MM.1S (cell line): Measurements from ENCODE around the gene ACTC1.

Experiments
- DNase-seq: peaks from one replicate; pipeline ENCODE4 v3.0.0-alpha.2; 2015
- H2AFZ ChIP-seq: fragments of 300-600 bp; sonication (generic); 2 replicates; pipeline ENCODE4 v1.6.0; 2016; ENCODE audit warnings: antibody characterized with exemption, low read length
- H3F3A ChIP-seq: fragments of 300-600 bp; sonication (generic); 2 replicates; pipeline ENCODE4 v1.6.1; 2016; ENCODE audit warnings: mild to moderate bottlenecking, antibody characterized with exemption, low read length, moderate library complexity, mixed read lengths; ENCODE audit not compliant: insufficient read depth
- H3K27ac ChIP-seq: fragments of 300-600 bp; sonication (generic); 2 replicates; pipeline ENCODE4 v1.5.1; 2016; ENCODE audit warnings: mild to moderate bottlenecking, low read length
- H3K27me3 ChIP-seq: fragments of 300-600 bp; sonication (generic); replicated peaks from 2 replicates; pipeline ENCODE4 v1.6.0; 2016; ENCODE audit warnings: low read length; ENCODE audit not compliant: insufficient read depth
- H3K36me3 ChIP-seq: fragments of 300-600 bp; sonication (generic); replicated peaks from 2 replicates; pipeline ENCODE4 v1.6.1; 2016; ENCODE audit warnings: mild to moderate bottlenecking, low read length, mixed read lengths; ENCODE audit not compliant: insufficient read depth
- H3K4me1 ChIP-seq: fragments of 300-600 bp; sonication (generic); 2 replicates; pipeline ENCODE4 v1.6.1; 2016; ENCODE audit warnings: low read length, mixed read lengths
- H3K4me2 ChIP-seq: fragments of 300-600 bp; sonication (generic); 2 replicates; pipeline ENCODE4 v1.6.0; 2016; ENCODE audit warnings: low read depth, low read length
- H3K4me3 ChIP-seq: fragments of 300-600 bp; sonication (generic); 2 replicates; pipeline ENCODE4 v1.5.1; 2016; ENCODE audit warnings: low read length, mixed read lengths
- H3K79me2 ChIP-seq: fragments of 300-600 bp; sonication (generic); 2 replicates; pipeline ENCODE4 v1.6.1; 2016; ENCODE audit warnings: mixed run types, low read length, mixed read lengths
- H3K9ac ChIP-seq: fragments of 300-600 bp; sonication (generic); 2 replicates; pipeline ENCODE4 v1.6.1; 2016; ENCODE audit warnings: low read length, mixed read lengths
- H3K9me2 ChIP-seq: fragments of 300-600 bp; sonication (generic); replicated peaks from 2 replicates; pipeline ENCODE4 v1.6.1; 2016; ENCODE audit warnings: mild to moderate bottlenecking, low read length, mixed read lengths; ENCODE audit not compliant: insufficient read depth
- H3K9me3 ChIP-seq: fragments of 300-600 bp; sonication (generic); replicated peaks from 2 replicates; pipeline ENCODE4 v1.6.1; 2016; ENCODE audit warnings: mild to moderate bottlenecking, low read length, mixed read lengths; ENCODE audit not compliant: insufficient read depth
- H4K20me1 ChIP-seq: fragments of 300-600 bp; sonication (generic); 2 replicates; pipeline ENCODE4 v1.6.1; 2016; ENCODE audit warnings: mild to moderate bottlenecking, low read length, moderate library complexity, mixed read lengths; ENCODE audit not compliant: insufficient read depth
- CTCF ChIP-seq: fragments of 300-600 bp; sonication (generic); IDR thresholded peaks from 2 replicates; pipeline ENCODE4 v1.5.1; 2016; ENCODE audit warnings: antibody characterized with exemption, low read length, mixed read lengths
- EZH2 ChIP-seq: fragments of 300-600 bp; sonication (generic); optimal IDR thresholded peaks from 2 replicates; pipeline ENCODE3; 2017; ENCODE audit warnings: low read depth, mild to moderate bottlenecking, antibody characterized with exemption, low read length, mixed read lengths
- EZH2phosphoT487 ChIP-seq: fragments of 300-600 bp; sonication (generic); IDR thresholded peaks from 2 replicates; pipeline ENCODE4 v1.6.1; 2018; ENCODE audit warnings: antibody characterized with exemption, low read length

Gene ACTC1

GRCh38 chr15:34760909-34761308, 34.4 kb downstream of the ACTC1 start:
- Histone ChIP-seq H2AFZ (no peak overlapping the region), H3K4me3 (no peak overlapping the region), H3K9me2 (no peaks in the 10 kb centered on the region), H3K27ac (no peak overlapping the region), H3K9ac (no peak overlapping the region), H3K27me3 (no peaks in the 10 kb centered on the region), H3K9me3 (no peaks in the 10 kb centered on the region), H3K36me3 (no peaks in the 10 kb centered on the region), H3F3A (no peaks in the 10 kb centered on the region), H3K4me1 (no peaks in the 10 kb centered on the region), H3K4me2 (no peak overlapping the region), H4K20me1 (no peaks in the 10 kb centered on the region), H3K79me2 (no peaks in the 10 kb centered on the region)
- TF ChIP-seq EZH2 (no peak), CTCF (no peak), EZH2phosphoT487 (no peak)
- no peak for DNase-seq

- Histone ChIP-seq H3K9ac (no peak overlapping the region), H3K27ac (no peak overlapping the region), H3K27me3 (no peaks in the 10 kb centered on the region), H3K4me3 (no peak overlapping the region), H3F3A (no peaks in the 10 kb centered on the region), H4K20me1 (no peaks in the 10 kb centered on the region), H3K4me1 (no peaks in the 10 kb centered on the region), H3K79me2 (no peaks in the 10 kb centered on the region), H3K4me2 (no peak overlapping the region), H3K36me3 (no peaks in the 10 kb centered on the region), H2AFZ (no peak overlapping the region), H3K9me3 (no peaks in the 10 kb centered on the region), H3K9me2 (no peaks in the 10 kb centered on the region)
- no peak for TF ChIP-seq EZH2phosphoT487
- no peak for TF ChIP-seq EZH2
- no peak for TF ChIP-seq CTCF
- no peak for DNase-seq
Observed at GRCh38 chr15:34759992-34760391, 35.4 kb downstream of the ACTC1 start.

GRCh38 chr15:34759347-34759746, 36.0 kb downstream of the ACTC1 start:
- no peaks in the 10 kb centered on the region for H3K9me3 ChIP-seq
- no peaks in the 10 kb centered on the region for H3K9me2 ChIP-seq
- peaks cover 3% of the 10 kb centered on the region; the same call in 1 of the 2 replicates for H3K27me3 ChIP-seq
- no peaks in the 10 kb centered on the region for H3F3A ChIP-seq
- H2AFZ ChIP-seq: no peak overlapping the region
- no peaks in the 10 kb centered on the region for H4K20me1 ChIP-seq
- H3K4me1 ChIP-seq: no peaks in the 10 kb centered on the region
- no peaks in the 10 kb centered on the region for H3K36me3 ChIP-seq
- H3K79me2 ChIP-seq: no peaks in the 10 kb centered on the region
- H3K4me3 ChIP-seq: no peak overlapping the region
- no peak for DNase-seq
- H3K4me2 ChIP-seq: no peak overlapping the region
- no peak overlapping the region for H3K9ac ChIP-seq
- TF ChIP-seq EZH2phosphoT487 (no peak), EZH2 (no peak), CTCF (no peak)
- H3K27ac ChIP-seq: no peak overlapping the region

- Histone ChIP-seq H3K4me1 (no peaks in the 10 kb centered on the region), H3K36me3 (no peaks in the 10 kb centered on the region), H3K27ac (no peak overlapping the region), H3K4me3 (no peak overlapping the region), H3K9ac (no peak overlapping the region), H3K79me2 (no peaks in the 10 kb centered on the region), H3K9me3 (no peaks in the 10 kb centered on the region), H3F3A (no peaks in the 10 kb centered on the region), H4K20me1 (no peaks in the 10 kb centered on the region), H2AFZ (no peak overlapping the region), H3K9me2 (no peaks in the 10 kb centered on the region), H3K27me3 (peaks cover 5% of the 10 kb centered on the region; the same call in 1 of the 2 replicates), H3K4me2 (no peak overlapping the region)
- TF ChIP-seq EZH2phosphoT487 (no peak), CTCF (no peak), EZH2 (no peak)
- no peak for DNase-seq
Observed at GRCh38 chr15:34757262-34757661, 38.1 kb downstream of the ACTC1 start.
